Measurements from ENCODE around the gene G2E3. TPM values are rescaled to one million over a fixed set of nuclear protein-coding genes. Genes with fewer than 3 reads are reported as not detected.
A peak's percentile ranks its signal among the peaks of the same experiment; 100 is the strongest.
"Not testable (repeated sequence)": the region's sequence is repeated elsewhere in the genome, so short reads cannot be mapped to it uniquely, and the experiment has no call there.

Gene G2E3
- total and polyA plus RNA-seq, 8 donors = 1.9 to 9.5 (median 6.6) TPM

DNA sequence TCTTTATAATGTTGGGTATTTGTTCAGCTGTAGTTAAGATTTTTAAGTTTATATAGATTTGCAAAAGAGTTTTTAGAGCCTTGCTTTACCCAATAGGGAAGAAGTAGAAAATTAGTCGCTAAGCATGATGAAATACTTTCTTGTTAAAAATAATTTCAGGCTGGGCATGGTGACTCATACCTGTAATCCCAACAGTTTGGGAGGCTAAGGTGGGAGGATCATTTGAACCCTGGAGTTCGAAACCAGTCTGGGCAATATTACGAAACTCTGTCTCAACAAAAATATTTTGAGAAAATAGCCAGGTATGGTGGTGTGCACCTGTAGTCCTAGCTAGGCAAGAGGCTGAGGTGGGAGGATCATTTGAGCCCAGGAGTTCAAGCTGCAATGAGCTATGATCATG, 44.4 kb downstream of the G2E3 start:
- H3K9me3 ChIP-seq = no peaks in the 10 kb centered on the region
- peaks cover 0 to 20% (median 5%) of the 10 kb centered on the region in 3 donors for H3K36me3 ChIP-seq
- FAIRE-seq (no peak), ATAC-seq (no peak), DNase-seq (no peak)
- intact Hi-C loops (cut with DNase I) = no loop called here
- 97 to 98% methylated on average over 3 of the region's 3 CpGs for whole genome bisulfite sequencing, 2 donors
- no peak overlapping the region for H3K4me3 ChIP-seq
- TF ChIP-seq CTCF (IDR thresholded peaks at IDR 0.05) = no peak
- no peak overlapping the region for H3K27ac ChIP-seq
- no peaks in the 10 kb centered on the region for H3K27me3 ChIP-seq
- H3K4me1 ChIP-seq = no peaks in the 10 kb centered on the region

GRCh38 chr14:30604696-30605095, 45.7 kb downstream of the G2E3 start:
- H3K27me3 ChIP-seq; H3K4me3 ChIP-seq; intact Hi-C loops (cut with DNase I); H3K9me3 ChIP-seq; H3K27ac ChIP-seq; ATAC-seq; DNase-seq; FAIRE-seq; H3K4me1 ChIP-seq: not testable (repeated sequence)
- WGBS, 2 donors = 96 to 97% methylated on average over 8 of the region's 8 CpGs
- peaks cover 0 to 20% (median 0%) of the 10 kb centered on the region in 3 donors for H3K36me3 ChIP-seq

DNA sequence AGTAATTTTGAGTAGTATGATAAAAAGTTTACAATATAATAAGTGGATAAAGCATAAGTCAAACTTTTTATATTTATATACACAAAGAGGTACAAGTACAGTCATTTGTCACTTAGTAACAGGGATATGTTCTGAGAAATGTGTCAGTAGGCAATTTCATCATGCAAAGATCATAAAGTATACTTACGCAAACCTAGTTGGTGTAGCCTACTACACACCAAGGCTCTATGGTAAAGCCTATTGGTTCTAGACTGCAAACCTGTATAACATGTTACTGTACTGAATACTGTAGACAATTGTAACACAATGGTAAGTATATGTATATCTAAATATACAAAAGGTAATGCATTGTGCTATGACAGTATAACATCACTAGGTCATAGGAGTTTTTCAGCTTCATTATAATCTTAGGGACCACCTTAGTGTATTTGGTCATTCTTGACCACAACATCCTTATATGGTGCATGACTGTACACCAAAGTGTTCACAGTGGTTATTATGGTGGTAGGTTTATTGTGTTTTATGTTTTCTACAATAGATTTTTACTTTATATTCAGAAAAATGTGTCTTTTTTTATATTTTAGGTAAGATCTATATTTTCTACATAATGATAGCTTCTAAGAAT, 48.3 kb downstream of the G2E3 start:
- Histone ChIP-seq H3K27ac (no peak overlapping the region), H3K4me1 (peaks cover 8 to 11% (median 8%) of the 10 kb centered on the region in 3 donors), H3K27me3 (no peaks in the 10 kb centered on the region), H3K36me3 (peaks cover 0 to 10% (median 0%) of the 10 kb centered on the region in 3 donors), H3K9me3 (no peaks in the 10 kb centered on the region), H3K4me3 (no peak overlapping the region)
- TF ChIP-seq CTCF (IDR thresholded peaks at IDR 0.05) = no peak
- intact Hi-C loops (cut with DNase I) = no loop called here
- FAIRE-seq = no peak
- 98 to 100% methylated on average over 1 of the region's 1 CpG for WGBS, 2 donors
- no peak for DNase-seq
- ATAC-seq = no peak

- no peak for TF ChIP-seq CTCF (IDR thresholded peaks at IDR 0.05)
- peaks cover 8 to 11% (median 8%) of the 10 kb centered on the region in 3 donors for H3K4me1 ChIP-seq
- no peak overlapping the region for H3K4me3 ChIP-seq
- 48 to 52% methylated on average over 5 of the region's 5 CpGs for WGBS, 2 donors
- peaks cover 0 to 4% (median 0%) of the 10 kb centered on the region in 3 donors for H3K36me3 ChIP-seq
- intact Hi-C loops (cut with DNase I) = no loop called here
- no peak for FAIRE-seq
- peak; percentile 73 to 88 (median 80) for ATAC-seq
- H3K9me3 ChIP-seq = no peaks in the 10 kb centered on the region
- H3K27ac ChIP-seq = peak overlapping the region in 1 of 4 donors; percentile 16
- no peaks in the 10 kb centered on the region for H3K27me3 ChIP-seq
- peak in 1 of 6 donors; percentile 47 for DNase-seq
These were observed 49.6 kb downstream of the G2E3 start for GRCh38 chr14:30608533-30609006.

GRCh38 chr14:30610787-30611343, 51.9 kb downstream of the G2E3 start:
- DNase-seq (peak in 5 of 6 donors; percentile 21 to 71 (median 48)), ATAC-seq (peak; percentile 76 to 89 (median 79)), FAIRE-seq (no peak)
- peaks cover 8 to 11% (median 8%) of the 10 kb centered on the region in 3 donors for H3K4me1 ChIP-seq
- WGBS, 2 donors = 20 to 21% methylated on average over 6 of the region's 6 CpGs
- TF ChIP-seq CTCF (IDR thresholded peaks at IDR 0.05) = no peak
- no peak overlapping the region for H3K4me3 ChIP-seq
- H3K9me3 ChIP-seq = no peaks in the 10 kb centered on the region
- no peaks in the 10 kb centered on the region for H3K27me3 ChIP-seq
- no peak overlapping the region for H3K27ac ChIP-seq
- no peaks in the 10 kb centered on the region for H3K36me3 ChIP-seq
- intact Hi-C loops (cut with DNase I) = no loop called here
